HFF-Myc (cell line): ENCODE data around the gene ASXL2.

Experiments
- DNase-seq: peaks from one replicate; pipeline ENCODE4 v3.0.0-alpha.2; 2011; ENCODE audit warnings: low read depth; ENCODE audit errors: extremely low read depth
- H3K4me3 ChIP-seq: replicated peaks from 2 replicates; pipeline ENCODE4 v1.5.1; 2011; ENCODE audit warnings: low read depth, mild to moderate bottlenecking, control low read depth, low read length
- CTCF ChIP-seq: IDR thresholded peaks from 2 replicates; pipeline ENCODE4 v1.5.1; 2012; ENCODE audit warnings: mild to moderate bottlenecking, low read depth, low read length, control low read depth; ENCODE audit errors: missing control alignments

Gene ASXL2

GRCh38 chr2:25724756-25725155 is 153.5 kb downstream of the ASXL2 start:
- no peak overlapping the region for H3K4me3 ChIP-seq
- no peak for TF ChIP-seq CTCF
- DNase-seq, result no peak

DNA sequence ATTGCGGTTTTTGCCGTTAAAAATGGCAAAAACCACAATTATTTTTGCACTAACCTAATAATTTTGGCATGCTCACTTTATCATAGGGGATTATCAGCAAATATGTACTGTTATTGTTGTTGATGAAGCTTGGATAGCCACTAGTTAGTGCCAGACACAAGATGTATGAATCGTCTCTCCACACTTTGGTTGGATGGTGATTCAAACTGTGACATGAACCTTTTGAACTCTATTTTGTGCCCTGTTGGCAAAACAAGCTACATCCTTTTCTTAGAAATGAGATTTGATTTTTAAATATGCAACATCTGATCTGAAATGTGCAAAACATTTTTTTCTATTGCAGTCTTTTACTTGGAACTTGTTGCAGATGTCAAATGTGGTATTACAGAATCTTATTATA is 156.1 kb downstream of the ASXL2 start:
- no peak for DNase-seq
- TF ChIP-seq CTCF, result no peak
- H3K4me3 ChIP-seq, result no peak overlapping the region

DNA sequence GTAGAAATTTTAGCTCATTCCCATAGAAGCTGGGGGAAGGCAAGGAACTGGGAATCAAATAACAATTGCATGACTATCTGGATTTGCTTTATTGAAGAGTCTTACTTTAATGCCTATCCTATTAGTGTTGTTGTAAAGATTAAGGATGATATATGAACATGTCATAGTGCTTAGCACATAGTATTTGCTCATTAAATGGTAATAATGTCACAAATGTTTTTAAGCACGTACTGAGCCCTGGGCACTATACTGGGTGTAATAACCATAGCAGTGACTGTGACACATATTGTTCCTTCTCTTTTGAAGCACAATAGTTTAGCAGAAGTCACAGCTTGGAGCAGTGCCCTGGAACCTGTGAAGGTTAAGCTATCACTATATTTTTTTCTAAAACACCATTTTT is 157.7 kb downstream of the ASXL2 start:
- DNase-seq, result no peak
- TF ChIP-seq CTCF, result no peak
- H3K4me3 ChIP-seq, result no peak overlapping the region

- DNase-seq, result no peak
- no peak for TF ChIP-seq CTCF
Observed at GRCh38 chr2:25714740-25715139, 163.5 kb downstream of the ASXL2 start.

DNA sequence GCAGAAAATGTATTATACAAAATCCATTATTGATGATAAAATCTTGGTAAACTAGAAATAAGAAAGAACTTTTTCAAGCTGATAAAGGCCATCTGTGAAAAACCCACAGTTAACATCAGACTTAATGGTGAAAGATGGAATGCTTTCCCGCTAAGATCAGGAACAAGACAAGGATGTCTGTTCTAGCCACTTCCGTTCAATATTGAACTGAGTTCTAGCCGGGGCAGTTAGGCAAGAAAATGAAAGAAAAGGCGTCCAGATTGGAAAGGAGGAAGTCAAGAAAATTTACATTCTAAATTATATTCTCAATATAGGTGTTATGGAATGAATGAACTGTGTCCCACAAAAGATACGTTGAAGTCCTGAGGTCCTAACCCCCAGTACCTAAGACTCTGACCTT is 165.8 kb downstream of the ASXL2 start:
- no peak for TF ChIP-seq CTCF
- no peak overlapping the region for H3K4me3 ChIP-seq
- DNase-seq, result no peak

More at GRCh38 chr2:25714740-25715139, 163.5 kb downstream of the ASXL2 start:
- no peak overlapping the region for H3K4me3 ChIP-seq

- no peak for DNase-seq
- H3K4me3 ChIP-seq, result no peak overlapping the region
- TF ChIP-seq CTCF, result no peak
Observed at GRCh38 chr2:25711675-25712354, 166.5 kb downstream of the ASXL2 start.

DNA sequence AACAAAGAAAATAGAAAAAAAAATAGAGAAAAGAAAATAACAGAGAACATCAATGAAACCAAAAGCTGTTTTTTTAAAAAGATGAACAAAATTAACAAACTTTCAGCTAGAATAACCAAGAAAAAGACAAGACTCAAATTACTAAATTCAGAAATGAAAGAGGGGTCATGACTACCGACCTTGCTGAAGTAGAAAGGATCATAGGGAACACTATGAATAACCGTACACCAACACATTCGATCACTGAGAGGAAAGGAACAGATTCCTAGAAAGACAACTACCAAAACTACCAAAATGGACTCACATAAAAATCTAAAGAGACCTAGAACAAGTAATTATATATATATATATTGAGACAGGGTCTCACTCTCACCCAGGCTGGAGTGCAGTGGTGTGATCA is 167.5 kb downstream of the ASXL2 start:
- no peak for TF ChIP-seq CTCF
- no peak for DNase-seq
- no peak overlapping the region for H3K4me3 ChIP-seq
